22Rv1 (cell line): ENCODE measurements around the gene GAS6.

ENCODE experiments used
- ZFX ChIP-seq: fragments of 450-650 bp; IDR thresholded peaks from 2 replicates; pipeline ENCODE4 v1.6.1; 2017; ENCODE audit warnings: antibody characterized with exemption, borderline replicate concordance
- TF ChIP-seq, protein P1 (sequence below): fragments of 450-650 bp; IDR thresholded peaks from 2 replicates; pipeline ENCODE4 v1.5.1; 2017; ENCODE audit warnings: mild to moderate bottlenecking

DNA sequence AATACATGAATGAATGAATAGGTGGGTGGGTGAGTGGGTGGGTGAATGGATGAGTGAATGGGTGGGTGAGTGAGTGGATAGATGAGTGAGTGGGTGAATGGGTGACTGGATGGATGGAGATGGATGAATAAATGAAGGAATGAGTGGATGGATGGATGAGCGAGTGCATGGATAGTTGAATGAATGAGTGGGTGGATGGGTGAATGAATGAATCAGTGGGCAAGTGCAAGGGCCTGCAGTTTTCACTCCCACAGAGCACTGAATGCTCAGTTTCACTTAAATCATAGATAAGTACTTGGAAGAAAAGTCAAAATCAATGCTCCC lies 12.4 kb downstream of the GAS6 start:
- TF ChIP-seq, protein P1, sequence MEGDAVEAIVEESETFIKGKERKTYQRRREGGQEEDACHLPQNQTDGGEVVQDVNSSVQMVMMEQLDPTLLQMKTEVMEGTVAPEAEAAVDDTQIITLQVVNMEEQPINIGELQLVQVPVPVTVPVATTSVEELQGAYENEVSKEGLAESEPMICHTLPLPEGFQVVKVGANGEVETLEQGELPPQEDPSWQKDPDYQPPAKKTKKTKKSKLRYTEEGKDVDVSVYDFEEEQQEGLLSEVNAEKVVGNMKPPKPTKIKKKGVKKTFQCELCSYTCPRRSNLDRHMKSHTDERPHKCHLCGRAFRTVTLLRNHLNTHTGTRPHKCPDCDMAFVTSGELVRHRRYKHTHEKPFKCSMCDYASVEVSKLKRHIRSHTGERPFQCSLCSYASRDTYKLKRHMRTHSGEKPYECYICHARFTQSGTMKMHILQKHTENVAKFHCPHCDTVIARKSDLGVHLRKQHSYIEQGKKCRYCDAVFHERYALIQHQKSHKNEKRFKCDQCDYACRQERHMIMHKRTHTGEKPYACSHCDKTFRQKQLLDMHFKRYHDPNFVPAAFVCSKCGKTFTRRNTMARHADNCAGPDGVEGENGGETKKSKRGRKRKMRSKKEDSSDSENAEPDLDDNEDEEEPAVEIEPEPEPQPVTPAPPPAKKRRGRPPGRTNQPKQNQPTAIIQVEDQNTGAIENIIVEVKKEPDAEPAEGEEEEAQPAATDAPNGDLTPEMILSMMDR: no peak
- TF ChIP-seq ZFX: no peak
